GM12891 (cell line): ENCODE data around the gene ARHGAP26.

Experiments used
- DNase-seq: peaks from one replicate; pipeline ENCODE4 v3.0.0; 2011; ENCODE audit warnings: low spot score; ENCODE audit not compliant: insufficient read length
- FAIRE-seq: peaks from 2 replicates; lab custom pipeline; 2011; peaks lifted over from hg19 to GRCh38; lab: Jason Lieb, UNC
- PAX5 ChIP-seq: IDR thresholded peaks from 2 replicates; pipeline ENCODE4 v1.6.1; 2011; ENCODE audit warnings: low read length, moderate library complexity, mild to moderate bottlenecking; ENCODE audit not compliant: insufficient read depth, severe bottlenecking
- POLR2A ChIP-seq: IDR thresholded peaks from 2 replicates; pipeline ENCODE4 v1.6.1; 2011; ENCODE audit warnings: low read depth, low read length, control low read depth
- POLR2AphosphoS5 ChIP-seq: IDR thresholded peaks from 2 replicates; pipeline ENCODE4 v1.6.1; 2011; ENCODE audit warnings: low read depth, low read length, control low read depth
- POU2F2 ChIP-seq: IDR thresholded peaks from 2 replicates; pipeline ENCODE4 v1.6.1; 2011; ENCODE audit warnings: low read depth, mild to moderate bottlenecking, control low read depth, low read length, moderate library complexity
- SPI1 ChIP-seq: IDR thresholded peaks from 2 replicates; pipeline ENCODE4 v1.6.1; 2011; ENCODE audit warnings: low read depth, low read length, control low read depth
- TAF1 ChIP-seq: IDR thresholded peaks from 2 replicates; pipeline ENCODE4 v1.6.1; 2011; ENCODE audit warnings: low read depth, low read length, control low read depth

Gene ARHGAP26

GRCh38 chr5:143129910-143130612 lies 359.9 kb downstream of the ARHGAP26 start:
- TF ChIP-seq POLR2AphosphoS5 (no peak), POLR2A (no peak), PAX5 (no peak), POU2F2 (no peak), SPI1 (no peak), TAF1 (no peak)
- FAIRE-seq: no peak
- DNase-seq: no peak

- no peak for FAIRE-seq
- TF ChIP-seq PAX5: no peak
- TF ChIP-seq POU2F2: no peak
- TF ChIP-seq SPI1: no peak
- TF ChIP-seq TAF1: no peak
- TF ChIP-seq POLR2A: no peak
- no peak for TF ChIP-seq POLR2AphosphoS5
- no peak for DNase-seq
Observed at GRCh38 chr5:143130613-143131305, 360.6 kb downstream of the ARHGAP26 start.

DNA sequence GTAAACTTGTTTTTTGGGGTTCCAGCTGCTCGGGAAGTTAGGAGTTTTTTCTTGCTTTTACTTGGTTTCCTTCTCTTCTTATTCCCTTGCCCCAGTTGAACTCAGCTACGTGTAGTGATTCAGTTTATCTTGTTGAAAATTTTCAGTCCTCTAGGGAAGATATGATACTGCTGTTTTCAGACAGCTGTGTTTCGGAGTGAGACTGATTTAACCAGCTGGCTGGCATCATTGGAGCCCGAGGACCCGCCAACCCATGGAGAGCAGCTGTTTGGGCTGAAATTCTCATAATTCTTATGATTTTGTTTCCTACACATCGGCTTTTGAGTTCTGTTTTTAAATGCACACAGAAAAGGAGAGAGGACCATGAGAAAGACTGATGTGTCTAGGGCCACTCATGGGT lies 361.8 kb downstream of the ARHGAP26 start:
- no peak for TF ChIP-seq TAF1
- TF ChIP-seq SPI1: no peak
- no peak for TF ChIP-seq POLR2AphosphoS5
- no peak for TF ChIP-seq PAX5
- TF ChIP-seq POLR2A: no peak
- TF ChIP-seq POU2F2: no peak
- FAIRE-seq (peak; percentile 31), DNase-seq (no peak)

- TF ChIP-seq SPI1 (no peak), POU2F2 (no peak), TAF1 (no peak), PAX5 (no peak), POLR2AphosphoS5 (no peak), POLR2A (no peak)
- DNase-seq (no peak), FAIRE-seq (no peak)
Observed at GRCh38 chr5:143132739-143133138, 362.6 kb downstream of the ARHGAP26 start.

- no peak for FAIRE-seq
- no peak for DNase-seq
- TF ChIP-seq POU2F2: no peak
- TF ChIP-seq POLR2A: no peak
- TF ChIP-seq TAF1: no peak
- no peak for TF ChIP-seq SPI1
- TF ChIP-seq POLR2AphosphoS5: no peak
- no peak for TF ChIP-seq PAX5
Observed at GRCh38 chr5:143133721-143134120, 363.5 kb downstream of the ARHGAP26 start.

DNA sequence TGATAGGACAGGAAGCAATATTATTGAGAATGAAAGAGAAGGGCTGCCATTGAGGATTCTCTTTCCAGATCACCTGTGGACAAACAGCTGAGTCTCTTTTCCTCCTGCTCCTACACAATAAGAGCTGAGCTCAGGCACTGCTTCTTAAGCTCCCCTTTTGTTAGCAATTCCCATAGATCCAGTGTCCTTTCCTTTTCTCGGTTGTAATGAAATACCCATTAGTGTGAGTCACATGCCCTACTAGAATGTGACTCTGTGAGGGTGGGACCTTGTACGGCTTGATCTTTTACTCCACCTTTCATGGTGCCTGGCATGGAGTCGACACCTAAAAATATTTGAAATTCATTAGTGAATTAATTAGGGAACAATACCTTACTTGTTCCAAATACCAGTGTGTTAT lies 364.1 kb downstream of the ARHGAP26 start:
- DNase-seq: no peak
- no peak for FAIRE-seq
- TF ChIP-seq POLR2AphosphoS5 (no peak), POLR2A (no peak), PAX5 (no peak), POU2F2 (no peak), TAF1 (no peak), SPI1 (no peak)

- TF ChIP-seq POLR2AphosphoS5: no peak
- no peak for TF ChIP-seq POLR2A
- no peak for TF ChIP-seq POU2F2
- TF ChIP-seq SPI1: no peak
- TF ChIP-seq TAF1: no peak
- TF ChIP-seq PAX5: no peak
- FAIRE-seq (peak; percentile 41), DNase-seq (no peak)
Observed at GRCh38 chr5:143134900-143135299, 364.7 kb downstream of the ARHGAP26 start.

DNA sequence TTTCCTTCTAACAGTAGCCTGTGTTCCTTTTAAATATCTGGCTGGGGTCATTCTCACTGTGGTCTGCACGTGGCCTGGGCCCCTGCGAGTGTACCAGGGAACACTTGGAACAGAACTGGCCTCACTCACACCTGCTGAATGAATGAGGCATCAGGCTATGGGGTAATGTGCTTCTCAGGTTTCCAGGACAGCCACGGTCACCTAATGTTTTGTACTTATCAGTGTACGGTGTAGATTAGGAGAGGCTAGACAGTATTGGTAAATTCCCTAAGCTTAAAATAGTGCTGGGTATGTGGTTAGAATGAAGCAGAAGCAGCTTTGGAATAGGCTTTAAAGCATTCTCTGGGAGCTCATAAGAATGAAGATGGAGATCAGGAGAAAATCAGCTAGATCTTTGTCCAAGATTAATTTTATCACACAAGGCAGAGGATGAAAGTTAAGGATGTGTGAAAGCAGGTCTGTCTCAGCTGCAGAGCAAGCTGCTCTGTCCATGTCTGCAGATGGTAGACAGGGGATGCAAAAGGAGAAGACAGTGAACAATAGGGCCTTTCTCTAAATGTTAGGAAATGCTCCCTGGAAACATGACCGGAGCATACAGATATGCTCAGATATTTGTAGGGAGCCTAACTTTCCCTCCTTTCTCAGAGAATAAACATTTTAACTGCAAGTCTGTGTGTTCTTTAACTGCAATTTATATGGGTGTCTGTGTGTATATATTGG lies 365.8 kb downstream of the ARHGAP26 start:
- TF ChIP-seq TAF1 (no peak), POU2F2 (no peak), PAX5 (no peak), SPI1 (no peak), POLR2AphosphoS5 (no peak), POLR2A (no peak)
- no peak for DNase-seq
- no peak for FAIRE-seq

- no peak for FAIRE-seq
- DNase-seq: no peak
Observed at GRCh38 chr5:143138839-143139238, 368.7 kb downstream of the ARHGAP26 start.

More at GRCh38 chr5:143138839-143139238, 368.7 kb downstream of the ARHGAP26 start:
- no peak for TF ChIP-seq SPI1
- no peak for TF ChIP-seq POU2F2
- TF ChIP-seq POLR2A: no peak
- no peak for TF ChIP-seq TAF1
- TF ChIP-seq PAX5: no peak
